IMR-90 (cell line): Measurements from ENCODE around the gene PNCK. TPM values are rescaled to one million over a fixed set of nuclear protein-coding genes. Genes with fewer than 3 reads are reported as not detected.

ENCODE experiments used
- ATAC-seq: fragments of 200-7000 bp; cut with Tn5 transposase; 2 replicates; pipeline ENCODE4 v1.9.1; 2020; ENCODE audit warnings: low read depth, mild to moderate bottlenecking, moderate library complexity
- BruUV-seq: library from RNA; stranded (reverse); fragments of 400-500 nt; replicated peaks from 2 replicates; lab custom pipeline; 2021; lab: Mats Ljungman, UMichigan
- CTCF ChIA-PET: fragments of 300-600 bp; formaldehyde crosslinking; extraction: SDS; loops from one replicate; lab custom pipeline; 2021; ENCODE audit warnings: antibody characterized with exemption; lab: Yijun Ruan, JAX
- POLR2A ChIA-PET: fragments of 300-600 bp; sonication (Branson Sonifier 250); formaldehyde crosslinking; loops from one replicate; lab custom pipeline; 2022; ENCODE audit warnings: antibody characterized with exemption; ENCODE audit not compliant: unreplicated experiment; lab: Charles Lee
- DNase-seq: peaks from one replicate; pipeline ENCODE4 v3.0.0; 2013
- H2AFZ ChIP-seq: replicated peaks from 2 replicates; pipeline ENCODE3; 2013; ENCODE audit warnings: low read length, mild to moderate bottlenecking; ENCODE audit not compliant: poor library complexity
- H2AK5ac ChIP-seq: 2 replicates; pipeline ENCODE4 v1.6.1; 2013; ENCODE audit warnings: low read depth, low read length, inconsistent platforms
- H2AK9ac ChIP-seq: replicated peaks from 2 replicates; pipeline ENCODE3; 2013; ENCODE audit warnings: mild to moderate bottlenecking, low read depth, low read length, moderate library complexity; ENCODE audit not compliant: poor library complexity
- H2BK120ac ChIP-seq: 2 replicates; pipeline ENCODE4 v1.6.1; 2013; ENCODE audit warnings: low read depth, low read length, inconsistent platforms
- H2BK15ac ChIP-seq: 3 replicates; pipeline ENCODE4 v1.6.1; 2013; ENCODE audit warnings: low read depth, low read length, inconsistent platforms
- H2BK20ac ChIP-seq: 2 replicates; pipeline ENCODE4 v1.6.1; 2013; ENCODE audit warnings: low read depth, mild to moderate bottlenecking, inconsistent platforms, low read length, moderate library complexity
- H2BK5ac ChIP-seq: 2 replicates; pipeline ENCODE4 v1.6.1; 2013; ENCODE audit warnings: mild to moderate bottlenecking, low read depth, low read length, inconsistent platforms; ENCODE audit not compliant: poor library complexity, severe bottlenecking
- H3K14ac ChIP-seq: replicated peaks from 2 replicates; pipeline ENCODE4 v1.6.1; 2013; ENCODE audit warnings: low read depth, low read length, inconsistent platforms
- H3K18ac ChIP-seq: 2 replicates; pipeline ENCODE4 v1.6.1; 2013; ENCODE audit warnings: low read depth, low read length, control low read depth
- H3K23ac ChIP-seq: 2 replicates; pipeline ENCODE4 v1.6.1; 2013; ENCODE audit warnings: low read depth, low read length, inconsistent platforms
- H3K27ac ChIP-seq: 2 replicates; pipeline ENCODE4 v1.5.1; 2013; ENCODE audit warnings: mild to moderate bottlenecking, control low read depth, low read length; ENCODE audit not compliant: insufficient read depth
- H3K27me3 ChIP-seq: 2 replicates; pipeline ENCODE4 v1.6.1; 2013; ENCODE audit warnings: low read length; ENCODE audit not compliant: control insufficient read depth, insufficient read depth
- H3K36me3 ChIP-seq: 2 replicates; pipeline ENCODE4 v1.6.1; 2013; ENCODE audit warnings: low read length, mixed read lengths; ENCODE audit not compliant: control insufficient read depth, insufficient read depth
- H3K4ac ChIP-seq: 2 replicates; pipeline ENCODE4 v1.6.1; 2013; ENCODE audit warnings: low read depth, low read length, inconsistent platforms
- H3K4me1 ChIP-seq: 2 replicates; pipeline ENCODE4 v1.6.1; 2013; ENCODE audit warnings: low read length, mixed read lengths; ENCODE audit not compliant: control insufficient read depth, insufficient read depth
- H3K4me2 ChIP-seq: 2 replicates; pipeline ENCODE4 v1.6.1; 2013; ENCODE audit warnings: low read depth, mild to moderate bottlenecking, control low read depth, low read length, moderate library complexity
- H3K4me3 ChIP-seq: 2 replicates; pipeline ENCODE4 v1.5.1; 2013; ENCODE audit warnings: low read depth, mild to moderate bottlenecking, control low read depth, low read length, moderate library complexity; ENCODE audit not compliant: insufficient read depth
- H3K56ac ChIP-seq: 2 replicates; pipeline ENCODE4 v1.6.1; 2013; ENCODE audit warnings: low read length, inconsistent platforms; ENCODE audit not compliant: insufficient read depth; ENCODE audit errors: extremely low read depth
- H3K79me1 ChIP-seq, 2 experiments: 2 replicates each; pipeline ENCODE4 v1.6.1; 2013; ENCODE audit warnings: low read length in 2 of 2, inconsistent platforms in 1 of 2, low read depth in 1 of 2
- H3K9ac ChIP-seq: 2 replicates; pipeline ENCODE4 v1.6.1; 2013; ENCODE audit warnings: low read depth, low read length, control low read depth
- H3K9me1 ChIP-seq: 2 replicates; pipeline ENCODE4 v1.6.1; 2013; ENCODE audit warnings: low read length, inconsistent platforms; ENCODE audit not compliant: insufficient read depth
- H3K9me3 ChIP-seq: 2 replicates; pipeline ENCODE4 v1.6.1; 2013; ENCODE audit warnings: low read length; ENCODE audit not compliant: control insufficient read depth, insufficient read depth
- H4K20me1 ChIP-seq: 2 replicates; pipeline ENCODE4 v1.6.1; 2013; ENCODE audit warnings: low read length, inconsistent platforms; ENCODE audit not compliant: insufficient read depth
- H4K5ac ChIP-seq: 2 replicates; pipeline ENCODE4 v1.6.1; 2013; ENCODE audit warnings: mild to moderate bottlenecking, low read depth, low read length, control low read depth
- H4K8ac ChIP-seq, 2 experiments: 2 replicates each; pipeline ENCODE4 v1.6.1; 2013; ENCODE audit warnings: low read depth in 2 of 2, low read length in 2 of 2, control low read depth in 1 of 2, inconsistent platforms in 1 of 2
- H4K91ac ChIP-seq: 2 replicates; pipeline ENCODE4 v1.6.1; 2013; ENCODE audit warnings: low read depth, low read length, inconsistent platforms; ENCODE audit not compliant: insufficient read depth
- BHLHE40 ChIP-seq: fragments of 150-350 bp; IDR thresholded peaks from 2 replicates; pipeline ENCODE4 v1.6.1; 2016; ENCODE audit warnings: mild to moderate bottlenecking, low read depth, low read length
- CHD1 ChIP-seq: IDR thresholded peaks from 2 replicates; pipeline ENCODE4 v1.6.1; 2012; ENCODE audit warnings: low read depth, low read length, improper control_type of control experiment
- CTCF ChIP-seq: conservative IDR thresholded peaks from 2 replicates; pipeline ENCODE4 v1.5.1; 2012; ENCODE audit warnings: mild to moderate bottlenecking, low read depth, low read length, improper control_type of control experiment
- FOS ChIP-seq: fragments of 150-350 bp; IDR thresholded peaks from 2 replicates; pipeline ENCODE4 v1.6.1; 2016; ENCODE audit warnings: low read depth, low read length
- MAFK ChIP-seq: IDR thresholded peaks from 2 replicates; pipeline ENCODE4 v1.6.1; 2012; ENCODE audit warnings: low read depth, low read length, improper control_type of control experiment
- MAZ ChIP-seq: IDR thresholded peaks from 2 replicates; pipeline ENCODE4 v1.6.1; 2012; ENCODE audit warnings: low read depth, mild to moderate bottlenecking, low read length, improper control_type of control experiment, moderate library complexity, borderline replicate concordance
- RAD21 ChIP-seq: IDR thresholded peaks from 2 replicates; pipeline ENCODE4 v1.6.1; 2012; ENCODE audit warnings: low read length, improper control_type of control experiment
- RFX5 ChIP-seq: IDR thresholded peaks from 2 replicates; pipeline ENCODE4 v1.8.0; 2012; ENCODE audit warnings: low read depth, mild to moderate bottlenecking, low read length, moderate library complexity
- SMC3 ChIP-seq: fragments of 150-350 bp; IDR thresholded peaks from 2 replicates; pipeline ENCODE4 v1.6.1; 2016; ENCODE audit warnings: low read depth, mild to moderate bottlenecking, antibody characterized with exemption, low read length, moderate library complexity
- USF2 ChIP-seq: fragments of 150-350 bp; IDR thresholded peaks from 2 replicates; pipeline ENCODE4 v1.6.1; 2017; ENCODE audit warnings: mild to moderate bottlenecking, antibody characterized with exemption, low read length, low read depth
- WGBS, 2 experiments: methylation state at CpG; one replicate each; pipeline versions ENCODE4 v1.1.5 to v1.1.7; 2013; ENCODE audit warnings: missing lambda C conversion rate in 2 of 2; ENCODE audit not compliant: insufficient read length in 1 of 2; ENCODE audit errors: extremely low coverage in 2 of 2; 5-methylcytosine and 5-hydroxymethylcytosine counted together
- dilution Hi-C: fragments of 300-500 bp; cut with HindIII; formaldehyde crosslinking; loops from one replicate; pipeline ENCODE4 v1.14.3; 2018; ENCODE audit warnings: low sequenced_read_pairs; ENCODE audit not compliant: unreplicated experiment
- in situ Hi-C: fragments of 300-500 bp; cut with MboI; formaldehyde crosslinking; loops from 3 replicates; pipeline ENCODE4 v1.14.3; 2019; ENCODE audit warnings: low sequenced_read_pairs, inconsistent platforms, mixed read lengths
- intact Hi-C: fragments of 100-400 bp; cut with micrococcal nuclease; formaldehyde crosslinking; loops from 2 replicates; pipeline ENCODE4 v1.10.0; 2022
- polyA plus RNA-seq, 3 experiments: library from polyadenylated mRNA; depleted of rRNA; stranded (reverse); fragments of >200 nt; gene quantifications; 2 replicates each; pipeline ENCODE4 v1.2.3, GENCODE V29; 2012; ENCODE audit warnings: low replicate concordance in 1 of 3
- total RNA-seq: library from RNA; depleted of rRNA; stranded (reverse); fragments of >200 nt; gene quantifications from 2 replicates; pipeline ENCODE4 v1.2.3, GENCODE V29; 2012
- TF ChIP-seq, protein P1 (sequence below): fragments of 150-350 bp; IDR thresholded peaks from 2 replicates; pipeline ENCODE4 v1.6.1; 2016; ENCODE audit warnings: low read depth, mild to moderate bottlenecking, low read length, moderate library complexity, borderline replicate concordance

PNCK gene
- total and polyA plus RNA-seq, 2 of the 4 experiments (the other 2 are of a cell fraction) = 0.18 to 0.22 TPM

- dilution Hi-C loops = no loop called here
- BruUV-seq = no TSS peak
- no peak within 1 kb of the TSS for H3K9ac ChIP-seq
Measured at GRCh38 chrX:153646620-153647373, 26.8 kb downstream of the PNCK start, which contains the start of gene DUSP9. Gene DUSP9 (plus strand): TSS chrX:153647203. CDS start chrX:153647954, 751 bp downstream.

More at GRCh38 chrX:153646620-153647373, 26.8 kb downstream of the PNCK start, which contains the start of gene DUSP9:
- no peak within 1 kb of the TSS for H3K23ac ChIP-seq
- H3K4me1 ChIP-seq = no peaks in the 10 kb centered on the region
- H4K5ac ChIP-seq = no peak within 1 kb of the TSS
- peaks cover 2% of the 10 kb centered on the region; the same call in 1 of the 2 replicates for H3K9me3 ChIP-seq
- peak within 1 kb of the TSS; percentile 63 for H2AFZ ChIP-seq
- H4K8ac ChIP-seq = no peak within 1 kb of the TSS
- no peak within 1 kb of the TSS for H2BK20ac ChIP-seq
- H2BK120ac ChIP-seq = no peak within 1 kb of the TSS
- no peaks in the 10 kb centered on the region for H4K20me1 ChIP-seq
- no peak within 1 kb of the TSS for H2AK5ac ChIP-seq
- H4K91ac ChIP-seq = no peak within 1 kb of the TSS
- H3K27me3 ChIP-seq = peaks cover 53% of the 10 kb centered on the region
- no peak within 1 kb of the TSS for H3K27ac ChIP-seq
- no peak within 1 kb of the TSS for H3K18ac ChIP-seq
- no peak within 1 kb of the TSS for H2BK15ac ChIP-seq
- CTCF ChIA-PET = no interaction called here
- intact Hi-C loops (no loop called here), in situ Hi-C loops (no loop called here)
- no peaks in the 10 kb centered on the region for H3K36me3 ChIP-seq
- DNase-seq (no peak), ATAC-seq (peak; percentile 51)
- no peak within 1 kb of the TSS for H2AK9ac ChIP-seq
- H3K4ac ChIP-seq = no peak within 1 kb of the TSS
- H3K9me1 ChIP-seq = no peaks in the 10 kb centered on the region
- POLR2A ChIA-PET = no interaction called here
- H3K4me2 ChIP-seq = no peak within 1 kb of the TSS
- H3K56ac ChIP-seq = no peak within 1 kb of the TSS
- H2BK5ac ChIP-seq = no peak within 1 kb of the TSS
- H3K14ac ChIP-seq = no peak within 1 kb of the TSS
- WGBS, 2 experiments = 30% methylated on average over 18 of the region's 53 CpGs; no CpG with 5 or more reads in 1 of the 2 experiments
- no peaks in the 10 kb centered on the region for H3K79me1 ChIP-seq
- H3K4me3 ChIP-seq = no peak within 1 kb of the TSS
- TF ChIP-seq, protein P1, sequence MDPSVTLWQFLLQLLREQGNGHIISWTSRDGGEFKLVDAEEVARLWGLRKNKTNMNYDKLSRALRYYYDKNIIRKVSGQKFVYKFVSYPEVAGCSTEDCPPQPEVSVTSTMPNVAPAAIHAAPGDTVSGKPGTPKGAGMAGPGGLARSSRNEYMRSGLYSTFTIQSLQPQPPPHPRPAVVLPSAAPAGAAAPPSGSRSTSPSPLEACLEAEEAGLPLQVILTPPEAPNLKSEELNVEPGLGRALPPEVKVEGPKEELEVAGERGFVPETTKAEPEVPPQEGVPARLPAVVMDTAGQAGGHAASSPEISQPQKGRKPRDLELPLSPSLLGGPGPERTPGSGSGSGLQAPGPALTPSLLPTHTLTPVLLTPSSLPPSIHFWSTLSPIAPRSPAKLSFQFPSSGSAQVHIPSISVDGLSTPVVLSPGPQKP = no peak
- TF ChIP-seq SMC3 (no peak), RFX5 (no peak), CHD1 (no peak), BHLHE40 (no peak), MAZ (no peak), CTCF (no peak), RAD21 (no peak), FOS (no peak), MAFK (no peak), USF2 (no peak)
